Stimulated activated CD4-positive, alpha-beta T cell treated with anti-CD3 and anti-CD28 coated beads, Interleukin-1b, Interleukin-23, amount 100 ng/mL, for 24 hours (primary cell): Measurements from ENCODE around the gene PTPRG.

Source experiments
- DNase-seq, 4 experiments: peaks; one replicate each; pipeline ENCODE4 v3.0.0-alpha.2; 2020; ENCODE audit warnings: low read depth in 4 of 4, low spot score in 1 of 4

Gene PTPRG

GRCh38 chr3:61853912-61854311 is 292.5 kb downstream of the PTPRG start:
- DNase-seq = no peak

- no peak for DNase-seq
These were observed 293.8 kb downstream of the PTPRG start for GRCh38 chr3:61855211-61855610.

GRCh38 chr3:61857297-61857696 is 295.9 kb downstream of the PTPRG start:
- DNase-seq = no peak

GRCh38 chr3:61858054-61858453 is 296.7 kb downstream of the PTPRG start:
- DNase-seq = no peak

- DNase-seq = no peak
These were observed 300.0 kb downstream of the PTPRG start for GRCh38 chr3:61861410-61861809.

GRCh38 chr3:61862614-61863289 is 301.4 kb downstream of the PTPRG start:
- no peak for DNase-seq

- DNase-seq = no peak
These were observed 302.2 kb downstream of the PTPRG start for GRCh38 chr3:61863579-61863978.

- no peak for DNase-seq
These were observed 303.5 kb downstream of the PTPRG start for GRCh38 chr3:61864886-61865285.

- DNase-seq = no peak
These were observed 304.2 kb downstream of the PTPRG start for GRCh38 chr3:61865466-61866152.

GRCh38 chr3:61866153-61866542 is 304.8 kb downstream of the PTPRG start:
- no peak for DNase-seq

GRCh38 chr3:61866961-61867461 is 305.6 kb downstream of the PTPRG start:
- no peak for DNase-seq

- DNase-seq = no peak
These were observed 307.1 kb downstream of the PTPRG start for GRCh38 chr3:61868499-61868898.

- DNase-seq = no peak
These were observed 308.0 kb downstream of the PTPRG start for GRCh38 chr3:61869371-61869770.

- DNase-seq = no peak
These were observed 310.3 kb downstream of the PTPRG start for GRCh38 chr3:61871644-61872043.

GRCh38 chr3:61872077-61872706 is 310.8 kb downstream of the PTPRG start:
- DNase-seq = no peak

- no peak for DNase-seq
These were observed 313.9 kb downstream of the PTPRG start for GRCh38 chr3:61875046-61875844.

GRCh38 chr3:61875976-61876671 is 314.8 kb downstream of the PTPRG start:
- DNase-seq = no peak

- no peak for DNase-seq
These were observed 315.4 kb downstream of the PTPRG start for GRCh38 chr3:61876797-61877196.

GRCh38 chr3:61877359-61878138 is 316.2 kb downstream of the PTPRG start:
- no peak for DNase-seq

- no peak for DNase-seq
These were observed 320.9 kb downstream of the PTPRG start for GRCh38 chr3:61882253-61882652.
